OCI-LY7 (cell line): ENCODE data around the gene SYK.

Source experiments
- EZH2phosphoT487 ChIP-seq: fragments of 200-600 bp; sonication (generic); IDR thresholded peaks from 2 replicates; pipeline ENCODE4 v1.6.1; 2018; ENCODE audit warnings: low read depth, borderline replicate concordance, mild to moderate bottlenecking, mixed run types, antibody characterized with exemption, low read length, moderate library complexity, mixed read lengths
- TF ChIP-seq, protein P1 (sequence below): fragments of 200-600 bp; sonication (generic); conservative IDR thresholded peaks from 2 replicates; pipeline ENCODE4 v1.5.1; 2014; ENCODE audit warnings: mild to moderate bottlenecking, antibody characterized with exemption, low read length, moderate library complexity, mixed read lengths

GRCh38 chr9:90882991-90883600, 81.5 kb downstream of the SYK start:
- no peak for TF ChIP-seq EZH2phosphoT487
- TF ChIP-seq, protein P1, sequence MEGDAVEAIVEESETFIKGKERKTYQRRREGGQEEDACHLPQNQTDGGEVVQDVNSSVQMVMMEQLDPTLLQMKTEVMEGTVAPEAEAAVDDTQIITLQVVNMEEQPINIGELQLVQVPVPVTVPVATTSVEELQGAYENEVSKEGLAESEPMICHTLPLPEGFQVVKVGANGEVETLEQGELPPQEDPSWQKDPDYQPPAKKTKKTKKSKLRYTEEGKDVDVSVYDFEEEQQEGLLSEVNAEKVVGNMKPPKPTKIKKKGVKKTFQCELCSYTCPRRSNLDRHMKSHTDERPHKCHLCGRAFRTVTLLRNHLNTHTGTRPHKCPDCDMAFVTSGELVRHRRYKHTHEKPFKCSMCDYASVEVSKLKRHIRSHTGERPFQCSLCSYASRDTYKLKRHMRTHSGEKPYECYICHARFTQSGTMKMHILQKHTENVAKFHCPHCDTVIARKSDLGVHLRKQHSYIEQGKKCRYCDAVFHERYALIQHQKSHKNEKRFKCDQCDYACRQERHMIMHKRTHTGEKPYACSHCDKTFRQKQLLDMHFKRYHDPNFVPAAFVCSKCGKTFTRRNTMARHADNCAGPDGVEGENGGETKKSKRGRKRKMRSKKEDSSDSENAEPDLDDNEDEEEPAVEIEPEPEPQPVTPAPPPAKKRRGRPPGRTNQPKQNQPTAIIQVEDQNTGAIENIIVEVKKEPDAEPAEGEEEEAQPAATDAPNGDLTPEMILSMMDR: no peak
